ENCODE measurements around the gene ITSN2. TPM values are rescaled to one million over a fixed set of nuclear protein-coding genes. Genes with fewer than 3 reads are reported as not detected.

ITSN2 gene
- total RNA-seq, 4 donors from 2014 or later = 58.1 to 68.4 (median 65.8) TPM

- H3K4me3 ChIP-seq (ENCODE audit: low read depth, poor library complexity, severe bottlenecking) = no peak overlapping the region
- TF ChIP-seq, protein P1, sequence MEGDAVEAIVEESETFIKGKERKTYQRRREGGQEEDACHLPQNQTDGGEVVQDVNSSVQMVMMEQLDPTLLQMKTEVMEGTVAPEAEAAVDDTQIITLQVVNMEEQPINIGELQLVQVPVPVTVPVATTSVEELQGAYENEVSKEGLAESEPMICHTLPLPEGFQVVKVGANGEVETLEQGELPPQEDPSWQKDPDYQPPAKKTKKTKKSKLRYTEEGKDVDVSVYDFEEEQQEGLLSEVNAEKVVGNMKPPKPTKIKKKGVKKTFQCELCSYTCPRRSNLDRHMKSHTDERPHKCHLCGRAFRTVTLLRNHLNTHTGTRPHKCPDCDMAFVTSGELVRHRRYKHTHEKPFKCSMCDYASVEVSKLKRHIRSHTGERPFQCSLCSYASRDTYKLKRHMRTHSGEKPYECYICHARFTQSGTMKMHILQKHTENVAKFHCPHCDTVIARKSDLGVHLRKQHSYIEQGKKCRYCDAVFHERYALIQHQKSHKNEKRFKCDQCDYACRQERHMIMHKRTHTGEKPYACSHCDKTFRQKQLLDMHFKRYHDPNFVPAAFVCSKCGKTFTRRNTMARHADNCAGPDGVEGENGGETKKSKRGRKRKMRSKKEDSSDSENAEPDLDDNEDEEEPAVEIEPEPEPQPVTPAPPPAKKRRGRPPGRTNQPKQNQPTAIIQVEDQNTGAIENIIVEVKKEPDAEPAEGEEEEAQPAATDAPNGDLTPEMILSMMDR (IDR thresholded peaks at IDR 0.05) = no peak
- TF ChIP-seq POLR2A (IDR thresholded peaks at IDR 0.05) = no peak
- no peak for DNase-seq (ENCODE audit: low spot score in 2 of 2)
- WGBS, 2 donors = 89 to 90% methylated on average over 3 of the region's 3 CpGs
- intact Hi-C loops (cut with DNase I; ENCODE audit: low total_unique reads) = loop anchor here (10.0 kb wide), 1 partner anchor 59 kb away; no protein-coding TSS in a partner anchor
These were observed 44.7 kb downstream of the ITSN2 start for GRCh38 chr2:24315669-24316068.

DNA sequence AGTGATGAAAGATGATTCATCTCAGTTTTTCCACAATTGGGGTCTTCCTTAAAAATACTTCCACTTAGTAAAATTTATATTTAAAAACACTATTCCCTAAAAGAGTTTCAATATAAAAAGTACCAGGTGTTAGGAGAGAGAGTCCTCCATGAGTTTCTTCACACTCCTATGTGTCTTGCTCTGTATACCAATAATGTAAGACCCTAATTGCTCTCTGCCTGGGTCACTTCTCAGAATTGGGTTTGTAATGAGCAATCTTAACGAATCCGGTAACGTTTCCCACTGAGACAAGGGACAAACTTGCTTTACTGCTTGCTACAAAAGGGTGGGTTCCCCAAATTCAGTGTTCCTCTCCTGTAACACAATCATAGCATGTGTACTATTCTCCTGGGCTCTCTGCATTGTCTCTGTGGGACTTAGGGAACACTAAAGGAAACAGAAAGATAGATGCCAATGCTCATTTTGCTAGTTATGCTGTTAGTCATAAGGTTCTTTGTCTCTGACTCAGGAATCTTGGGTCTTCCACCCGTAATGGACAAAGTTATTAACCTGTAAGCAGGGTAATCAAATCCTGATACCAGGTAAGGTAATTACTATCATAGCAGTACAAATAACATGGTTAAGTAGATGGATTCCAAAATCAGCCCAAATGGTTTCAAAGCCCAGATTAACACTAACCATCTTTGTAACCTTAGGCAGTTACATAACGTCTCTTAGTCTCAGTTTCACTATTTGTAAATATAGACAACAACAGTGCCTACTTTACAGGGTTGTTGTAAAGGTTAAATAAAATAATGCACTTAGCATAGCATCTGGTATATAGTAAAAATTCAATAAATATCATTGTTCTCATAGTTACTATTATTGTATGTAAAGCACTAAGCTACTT, 46.3 kb downstream of the ITSN2 start:
- TF ChIP-seq, protein P1 (IDR thresholded peaks at IDR 0.05) = no peak
- no peak for TF ChIP-seq POLR2A (IDR thresholded peaks at IDR 0.05)
- no peak for DNase-seq (ENCODE audit: low spot score in 2 of 2)
- intact Hi-C loops (cut with DNase I; ENCODE audit: low total_unique reads) = loop anchor here (10.0 kb wide), 1 partner anchor 61 kb away; no protein-coding TSS in a partner anchor
- WGBS, 2 donors = 90 to 92% methylated on average over 5 of the region's 5 CpGs
- H3K4me3 ChIP-seq (ENCODE audit: low read depth, poor library complexity, severe bottlenecking) = no peak overlapping the region

- 93 to 96% methylated on average over 2 of the region's 2 CpGs for WGBS, 2 donors
- intact Hi-C loops (cut with DNase I; ENCODE audit: low total_unique reads) = loop anchor here (2.0 kb wide), 1 partner anchor 17 kb away; no protein-coding TSS in a partner anchor
These were observed 52.4 kb downstream of the ITSN2 start for GRCh38 chr2:24307961-24308360.

DNA sequence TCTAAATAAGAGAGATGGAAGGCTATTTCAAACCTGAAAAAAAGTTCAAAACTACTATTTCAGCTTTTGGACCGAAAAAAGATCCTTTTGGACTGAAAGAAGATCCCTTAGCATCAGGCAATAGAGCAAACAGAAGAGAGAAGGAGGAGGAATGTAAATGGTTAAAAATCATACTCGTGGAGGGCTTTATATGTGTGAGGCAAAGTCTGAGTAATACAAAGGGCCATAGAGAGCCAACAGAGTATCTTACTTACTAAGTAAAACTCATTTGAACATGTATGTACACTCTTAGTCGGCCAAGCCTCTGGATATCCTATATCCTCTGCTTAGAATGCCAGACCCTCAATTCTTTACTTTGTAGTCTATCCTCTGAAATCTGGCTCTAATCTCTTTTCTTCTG, 55.7 kb downstream of the ITSN2 start:
- no peak for TF ChIP-seq POLR2A (IDR thresholded peaks at IDR 0.05)
- TF ChIP-seq, protein P1 (IDR thresholded peaks at IDR 0.05) = no peak
- WGBS, 2 donors = 61 to 73% methylated on average over 3 of the region's 3 CpGs
- H3K4me3 ChIP-seq (ENCODE audit: low read depth, poor library complexity, severe bottlenecking) = no peak overlapping the region
- intact Hi-C loops (cut with DNase I; ENCODE audit: low total_unique reads) = no loop called here
- DNase-seq (ENCODE audit: low spot score in 2 of 2) = no peak

More at GRCh38 chr2:24307961-24308360, 52.4 kb downstream of the ITSN2 start:
- no peak overlapping the region for H3K4me3 ChIP-seq (ENCODE audit: low read depth, poor library complexity, severe bottlenecking)
- no peak for TF ChIP-seq POLR2A (IDR thresholded peaks at IDR 0.05)
- TF ChIP-seq, protein P1 (IDR thresholded peaks at IDR 0.05) = no peak
- no peak for DNase-seq (ENCODE audit: low spot score in 2 of 2)

GRCh38 chr2:24304098-24304497, 56.2 kb downstream of the ITSN2 start:
- peak; percentile 81 to 88 for DNase-seq (ENCODE audit: low spot score in 2 of 2)
- intact Hi-C loops (cut with DNase I; ENCODE audit: low total_unique reads) = no loop called here
- no peak overlapping the region for H3K4me3 ChIP-seq (ENCODE audit: low read depth, poor library complexity, severe bottlenecking)
- TF ChIP-seq, protein P1 (IDR thresholded peaks at IDR 0.05) = no peak
- TF ChIP-seq POLR2A (IDR thresholded peaks at IDR 0.05) = no peak
- 19 to 24% methylated on average over 4 of the region's 4 CpGs for WGBS, 2 donors

All from lower leg skin (tissue), 4 donors.